CD8-positive, alpha-beta memory T cell (primary cell): ENCODE data around the gene SLC2A6. TPM values are rescaled to one million over a fixed set of nuclear protein-coding genes. Genes with fewer than 3 reads are reported as not detected.

ENCODE experiments used
- CTCF ChIA-PET: fragments of 350-600 bp; sonication (Branson Sonifier 250); formaldehyde crosslinking; loops from one replicate; lab custom pipeline; 2021; ENCODE audit warnings: antibody characterized with exemption; lab: Charles Lee
- POLR2A ChIA-PET: fragments of 350-600 bp; sonication (Branson Sonifier 250); formaldehyde crosslinking; loops from one replicate; lab custom pipeline; 2021; ENCODE audit warnings: antibody characterized with exemption; lab: Charles Lee
- DNase-seq, 5 donors: peaks; one replicate each; pipeline versions ENCODE4 v3.0.0 to v3.0.0-alpha.2; 2020 to 2022; ENCODE audit warnings: mixed read lengths in 1 of 5
- H3K27ac ChIP-seq: one replicate; pipeline ENCODE4 v1.7.0; 2013; ENCODE audit warnings: low read depth, mild to moderate bottlenecking, low read length, moderate library complexity
- H3K27me3 ChIP-seq: 2 replicates; pipeline ENCODE4 v1.7.0; 2013; ENCODE audit warnings: low read length, mild to moderate bottlenecking; ENCODE audit not compliant: insufficient read depth, poor library complexity, severe bottlenecking
- H3K36me3 ChIP-seq: 2 replicates; pipeline ENCODE4 v1.7.0; 2013; ENCODE audit warnings: mild to moderate bottlenecking, low read length, moderate library complexity; ENCODE audit not compliant: insufficient read depth
- H3K4me1 ChIP-seq: 2 replicates; pipeline ENCODE4 v1.7.0; 2013; ENCODE audit warnings: mild to moderate bottlenecking, low read length, moderate library complexity; ENCODE audit not compliant: insufficient read depth
- H3K4me3 ChIP-seq: 2 replicates; pipeline ENCODE4 v1.7.0; 2013; ENCODE audit warnings: mild to moderate bottlenecking, low read length
- H3K9me3 ChIP-seq: 2 replicates; pipeline ENCODE4 v1.7.0; 2013; ENCODE audit warnings: mild to moderate bottlenecking, low read length
- H3K27ac Mint-ChIP-seq, 8 donors: one replicate each; pipeline ENCODE4 v1.8.0; 2020 to 2021; ENCODE audit warnings: mixed read lengths in 8 of 8, mild to moderate bottlenecking in 6 of 8, inconsistent platforms in 3 of 8, moderate library complexity in 3 of 8
- H3K27me3 Mint-ChIP-seq, 2 donors: one replicate each; pipeline ENCODE4 v1.8.0; 2020 to 2021; ENCODE audit warnings: mixed read lengths in 2 of 2, mild to moderate bottlenecking in 1 of 2, moderate library complexity in 1 of 2
- H3K36me3 Mint-ChIP-seq, 3 donors: one replicate each; pipeline ENCODE4 v1.8.0; 2020 to 2021; ENCODE audit warnings: mixed read lengths in 3 of 3, inconsistent platforms in 1 of 3, mild to moderate bottlenecking in 1 of 3
- H3K4me1 Mint-ChIP-seq, 3 donors: one replicate each; pipeline ENCODE4 v1.8.0; 2020 to 2021; ENCODE audit warnings: mixed read lengths in 3 of 3, inconsistent platforms in 1 of 3, mild to moderate bottlenecking in 1 of 3
- H3K4me3 Mint-ChIP-seq, 7 donors: one replicate each; pipeline ENCODE4 v1.8.0; 2020 to 2021; ENCODE audit warnings: mixed read lengths in 7 of 7, mild to moderate bottlenecking in 6 of 7, moderate library complexity in 4 of 7, inconsistent platforms in 2 of 7
- H3K9me3 Mint-ChIP-seq, 5 donors: one replicate each; pipeline ENCODE4 v1.8.0; 2020 to 2022; ENCODE audit warnings: mixed read lengths in 5 of 5, mild to moderate bottlenecking in 3 of 5, moderate library complexity in 2 of 5, inconsistent platforms in 1 of 5
- polyA plus RNA-seq: library from polyadenylated mRNA; unstranded; fragments of 300-500 nt; fragmentation: Illumina TruSeq; gene quantifications from one replicate; pipeline ENCODE4 v1.2.3, GENCODE V29; 2021
- total RNA-seq, 2 experiments: library from RNA; stranded (reverse); gene quantifications; one replicate each; pipeline ENCODE4 v1.2.3, GENCODE V29; 2021

Gene SLC2A6
- total and polyA plus RNA-seq, 3 experiments from 2014 or later: 4.0 to 16.3 (median 15.5) TPM

DNA sequence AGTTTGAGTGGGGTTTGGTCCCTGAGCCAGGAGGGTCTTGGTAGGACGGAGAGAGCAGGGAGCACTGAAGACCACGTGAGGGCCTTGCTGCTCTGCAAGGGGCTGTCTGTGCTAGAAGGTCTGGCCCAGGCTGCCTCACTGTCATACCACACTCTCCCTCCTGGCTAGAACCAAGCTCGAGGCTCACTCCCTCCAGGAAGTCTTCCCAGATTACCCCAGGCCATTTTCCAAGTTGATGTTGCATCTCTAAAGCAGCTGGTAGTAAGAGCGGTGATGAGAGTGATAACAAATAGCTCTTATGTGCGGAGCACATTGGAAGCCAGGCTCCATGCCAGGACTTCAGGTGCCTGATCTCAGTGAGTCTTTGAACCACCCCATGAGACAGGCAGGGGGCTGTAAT lies 39.3 kb upstream of the SLC2A6 start:
- Histone ChIP-seq H3K36me3 (no peaks in the 10 kb centered on the region), H3K4me3 (no peak overlapping the region), H3K9me3 (no peaks in the 10 kb centered on the region), H3K27ac (no peak overlapping the region), H3K27me3 (no peaks in the 10 kb centered on the region), H3K4me1 (no peaks in the 10 kb centered on the region)
- Mint-ChIP-seq H3K4me1 (no peaks in the 10 kb centered on the region), H3K27ac (no peak overlapping the region), H3K9me3 (no peaks in the 10 kb centered on the region), H3K27me3 (peaks cover 5 to 13% of the 10 kb centered on the region in 2 donors), H3K36me3 (no peaks in the 10 kb centered on the region), H3K4me3 (no peak overlapping the region)
- ChIA-PET CTCF (no interaction called here), POLR2A (no interaction called here)
- DNase-seq: no peak

- Mint-ChIP-seq H3K4me1 (no peaks in the 10 kb centered on the region), H3K36me3 (no peaks in the 10 kb centered on the region), H3K4me3 (no peak overlapping the region), H3K27ac (no peak overlapping the region), H3K27me3 (peaks cover 5 to 13% of the 10 kb centered on the region in 2 donors), H3K9me3 (no peaks in the 10 kb centered on the region)
- H3K4me1 ChIP-seq: no peaks in the 10 kb centered on the region
- no peak for DNase-seq
- H3K4me3 ChIP-seq: no peak overlapping the region
- H3K27ac ChIP-seq: no peak overlapping the region
- POLR2A ChIA-PET: no interaction called here
- H3K36me3 ChIP-seq: no peaks in the 10 kb centered on the region
- H3K9me3 ChIP-seq: no peaks in the 10 kb centered on the region
- CTCF ChIA-PET: no interaction called here
- H3K27me3 ChIP-seq: no peaks in the 10 kb centered on the region
These were observed 38.8 kb upstream of the SLC2A6 start for GRCh38 chr9:133517711-133518110.

DNA sequence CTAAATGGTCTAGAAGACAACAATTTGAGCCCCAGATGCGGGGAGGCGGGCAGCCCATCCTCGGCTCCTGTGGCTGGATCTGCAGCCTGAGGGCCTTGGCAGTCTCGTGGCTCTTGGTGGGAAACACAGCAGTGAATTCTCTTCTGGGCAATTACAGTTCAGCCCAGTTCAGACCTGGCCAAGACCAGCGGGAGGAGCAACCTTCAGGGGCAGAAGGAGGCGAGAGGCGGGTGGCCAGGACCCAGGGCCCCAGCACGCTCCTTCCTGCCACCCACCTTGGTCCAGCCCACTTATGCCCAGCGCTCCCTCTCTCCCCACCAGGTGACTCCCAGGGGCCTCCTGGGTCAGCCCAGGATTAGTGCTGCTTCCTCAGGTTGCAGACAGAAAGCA lies 38.1 kb upstream of the SLC2A6 start:
- H3K4me3 ChIP-seq: no peak overlapping the region
- Mint-ChIP-seq H3K4me1 (no peaks in the 10 kb centered on the region), H3K27ac (no peak overlapping the region), H3K27me3 (peaks cover 5 to 13% of the 10 kb centered on the region in 2 donors), H3K4me3 (no peak overlapping the region), H3K36me3 (no peaks in the 10 kb centered on the region), H3K9me3 (no peaks in the 10 kb centered on the region)
- H3K27me3 ChIP-seq: no peaks in the 10 kb centered on the region
- no peaks in the 10 kb centered on the region for H3K36me3 ChIP-seq
- ChIA-PET POLR2A (no interaction called here), CTCF (no interaction called here)
- H3K4me1 ChIP-seq: no peaks in the 10 kb centered on the region
- no peak for DNase-seq
- no peaks in the 10 kb centered on the region for H3K9me3 ChIP-seq
- no peak overlapping the region for H3K27ac ChIP-seq

DNA sequence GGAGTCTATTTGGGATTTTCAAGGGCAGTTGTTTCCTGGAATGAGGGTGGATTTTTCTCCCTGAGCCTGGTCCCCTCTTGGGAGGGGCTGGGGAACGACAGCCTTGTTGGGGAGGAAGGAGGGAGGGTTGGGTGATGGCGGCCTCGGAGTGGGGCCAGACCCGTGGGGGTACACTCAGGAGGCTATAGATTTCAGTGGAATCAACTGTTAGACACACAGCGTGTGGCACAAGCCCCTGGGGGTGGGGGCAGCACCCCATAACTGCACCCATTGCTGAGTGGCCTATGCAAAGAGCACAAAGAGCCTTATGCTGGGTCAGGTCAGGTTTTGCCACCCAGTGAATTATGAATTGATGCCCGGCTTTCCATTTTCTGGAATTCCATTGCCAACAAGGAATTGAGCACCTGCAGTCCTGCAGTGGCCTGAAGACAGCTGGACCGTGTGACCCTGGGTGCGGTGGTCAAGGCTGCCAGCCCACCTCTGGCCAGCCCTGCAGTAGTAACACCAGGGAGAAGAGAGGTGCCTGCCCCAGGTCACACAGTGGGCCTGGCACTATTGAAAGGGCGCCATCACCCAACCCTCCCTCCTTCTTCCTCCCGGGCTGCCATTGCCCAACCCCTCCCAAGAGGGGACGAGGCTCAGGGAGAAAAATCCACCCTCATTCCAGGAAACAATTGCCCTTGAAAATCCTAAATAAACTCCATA lies 37.5 kb upstream of the SLC2A6 start:
- no peak for DNase-seq
- no peak overlapping the region for H3K27ac ChIP-seq
- CTCF ChIA-PET: no interaction called here
- no peak overlapping the region for H3K4me3 ChIP-seq
- no peaks in the 10 kb centered on the region for H3K4me1 Mint-ChIP-seq
- H3K27me3 ChIP-seq: no peaks in the 10 kb centered on the region
- no peaks in the 10 kb centered on the region for H3K9me3 Mint-ChIP-seq
- POLR2A ChIA-PET: no interaction called here
- H3K9me3 ChIP-seq: no peaks in the 10 kb centered on the region
- H3K27me3 Mint-ChIP-seq: peaks cover 5 to 13% of the 10 kb centered on the region in 2 donors
- H3K27ac Mint-ChIP-seq: no peak overlapping the region
- H3K36me3 Mint-ChIP-seq: no peaks in the 10 kb centered on the region
- no peaks in the 10 kb centered on the region for H3K4me1 ChIP-seq
- no peak overlapping the region for H3K4me3 Mint-ChIP-seq
- no peaks in the 10 kb centered on the region for H3K36me3 ChIP-seq

- Mint-ChIP-seq H3K9me3 (no peaks in the 10 kb centered on the region), H3K27me3 (peaks cover 5 to 13% of the 10 kb centered on the region in 2 donors), H3K4me3 (no peak overlapping the region), H3K36me3 (no peaks in the 10 kb centered on the region), H3K27ac (no peak overlapping the region), H3K4me1 (no peaks in the 10 kb centered on the region)
- Histone ChIP-seq H3K9me3 (no peaks in the 10 kb centered on the region), H3K4me1 (no peaks in the 10 kb centered on the region), H3K27ac (no peak overlapping the region), H3K27me3 (no peaks in the 10 kb centered on the region), H3K36me3 (no peaks in the 10 kb centered on the region), H3K4me3 (no peak overlapping the region)
- no peak for DNase-seq
- ChIA-PET POLR2A (no interaction called here), CTCF (no interaction called here)
These were observed 36.8 kb upstream of the SLC2A6 start for GRCh38 chr9:133515615-133516255.

DNA sequence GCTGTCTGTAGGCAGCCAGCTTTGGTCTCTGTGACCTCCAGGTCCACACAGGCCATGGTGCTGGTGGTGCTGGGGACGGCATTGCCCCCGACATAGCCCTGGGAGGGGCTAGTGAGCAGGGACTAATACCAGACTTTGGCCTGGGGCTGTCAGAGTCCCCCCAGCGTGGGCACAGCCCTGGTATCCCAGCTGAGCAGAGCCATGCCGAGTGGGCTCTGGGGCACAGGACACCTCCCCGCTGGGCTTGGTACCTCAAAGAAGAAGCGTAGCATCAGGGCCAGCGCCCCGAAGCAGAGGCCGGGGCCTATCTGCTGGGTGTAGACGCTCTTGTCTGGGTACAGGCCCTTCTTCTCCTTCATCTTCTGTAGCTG lies 36.3 kb upstream of the SLC2A6 start:
- H3K4me3 Mint-ChIP-seq: no peak overlapping the region
- H3K27ac Mint-ChIP-seq: no peak overlapping the region
- CTCF ChIA-PET: no interaction called here
- H3K27me3 ChIP-seq: no peaks in the 10 kb centered on the region
- no peaks in the 10 kb centered on the region for H3K9me3 ChIP-seq
- H3K27ac ChIP-seq: no peak overlapping the region
- H3K36me3 Mint-ChIP-seq: no peaks in the 10 kb centered on the region
- H3K27me3 Mint-ChIP-seq: peaks cover 5 to 13% of the 10 kb centered on the region in 2 donors
- H3K4me3 ChIP-seq: no peak overlapping the region
- H3K36me3 ChIP-seq: no peaks in the 10 kb centered on the region
- no peaks in the 10 kb centered on the region for H3K9me3 Mint-ChIP-seq
- POLR2A ChIA-PET: no interaction called here
- H3K4me1 Mint-ChIP-seq: no peaks in the 10 kb centered on the region
- no peaks in the 10 kb centered on the region for H3K4me1 ChIP-seq
- no peak for DNase-seq

DNA sequence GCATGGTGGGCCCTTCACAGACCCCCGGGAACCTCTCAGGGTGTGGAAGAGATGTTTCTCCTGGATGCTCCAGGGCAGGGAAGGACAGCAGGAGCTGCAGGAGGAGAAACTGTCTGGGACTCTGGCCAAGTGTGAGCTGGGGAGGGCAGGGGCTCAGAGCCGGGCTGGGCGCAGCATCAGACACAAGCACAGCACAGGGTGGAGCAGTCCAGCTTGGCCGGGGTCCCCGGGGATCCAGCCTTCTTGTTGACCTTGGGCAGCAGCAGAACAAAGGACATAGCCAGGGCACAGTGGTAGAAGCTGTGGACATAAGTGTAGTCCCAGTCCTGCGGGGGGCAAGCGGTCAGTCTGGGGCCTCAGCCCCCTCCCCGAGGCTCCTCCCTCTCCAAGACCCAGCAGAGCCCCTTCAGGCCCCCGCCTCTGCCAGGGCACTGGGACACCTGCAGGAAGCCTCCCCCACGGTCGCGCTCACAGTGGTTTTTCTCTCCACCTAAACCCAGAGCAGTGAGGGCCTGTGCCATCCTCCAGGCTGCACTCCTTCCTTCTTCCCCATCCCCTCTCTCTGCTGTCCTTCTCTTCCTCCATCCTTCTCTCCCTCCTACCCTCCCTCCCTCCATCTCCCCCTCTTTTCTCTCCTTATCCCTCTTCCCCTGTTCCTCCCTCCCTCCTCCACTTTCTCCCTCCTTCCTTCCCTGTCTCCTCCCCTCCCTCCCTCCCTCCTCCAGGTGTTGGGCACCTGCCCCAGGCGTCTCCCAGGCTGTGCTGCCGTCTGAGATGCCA lies 35.8 kb upstream of the SLC2A6 start:
- H3K27me3 Mint-ChIP-seq: peaks cover 5 to 12% of the 10 kb centered on the region in 2 donors
- CTCF ChIA-PET: no interaction called here
- Histone ChIP-seq H3K27me3 (no peaks in the 10 kb centered on the region), H3K36me3 (no peaks in the 10 kb centered on the region), H3K4me3 (no peak overlapping the region), H3K27ac (no peak overlapping the region), H3K4me1 (peaks cover 5% of the 10 kb centered on the region), H3K9me3 (no peaks in the 10 kb centered on the region)
- no peak for DNase-seq
- H3K27ac Mint-ChIP-seq: no peak overlapping the region
- no peaks in the 10 kb centered on the region for H3K9me3 Mint-ChIP-seq
- H3K36me3 Mint-ChIP-seq: no peaks in the 10 kb centered on the region
- POLR2A ChIA-PET: no interaction called here
- no peak overlapping the region for H3K4me3 Mint-ChIP-seq
- H3K4me1 Mint-ChIP-seq: peaks cover under 1 to 2% (median 1%) of the 10 kb centered on the region in 3 donors
